Astrocyte (in vitro differentiated cells and primary cell): ENCODE measurements around the gene ATP2B2. TPM values are rescaled to one million over a fixed set of nuclear protein-coding genes. Genes with fewer than 3 reads are reported as not detected.

Experiments
- DNase-seq: peaks from one replicate; pipeline ENCODE4 v3.0.0-alpha.2; 2010; ENCODE audit warnings: low read depth
- FAIRE-seq: peaks from 2 replicates; lab custom pipeline; 2011; peaks lifted over from hg19 to GRCh38; lab: Jason Lieb, UNC
- H2AFZ ChIP-seq: 2 replicates; pipeline ENCODE4 v1.6.0; 2012; ENCODE audit warnings: low read depth, low read length, inconsistent platforms
- H3K27ac ChIP-seq: 2 replicates; pipeline ENCODE4 v1.5.1; 2011; ENCODE audit warnings: low read depth, low read length, inconsistent platforms
- H3K27me3 ChIP-seq: 2 replicates; pipeline ENCODE4 v1.6.0; 2011; ENCODE audit warnings: low read length, inconsistent platforms; ENCODE audit not compliant: insufficient read depth
- H3K36me3 ChIP-seq: 2 replicates; pipeline ENCODE4 v1.5.1; 2011; ENCODE audit warnings: low read length, inconsistent platforms; ENCODE audit not compliant: insufficient read depth
- H3K4me1 ChIP-seq: 2 replicates; pipeline ENCODE4 v1.5.1; 2011; ENCODE audit warnings: low read length, inconsistent platforms; ENCODE audit not compliant: insufficient read depth
- H3K4me2 ChIP-seq: 2 replicates; pipeline ENCODE4 v1.6.0; 2012; ENCODE audit warnings: low read length, inconsistent platforms
- H3K4me3 ChIP-seq: 2 replicates; pipeline ENCODE4 v1.5.1; 2011; ENCODE audit warnings: low read depth, mild to moderate bottlenecking, low read length, inconsistent platforms; ENCODE audit not compliant: insufficient read depth
- H3K79me2 ChIP-seq: 2 replicates; pipeline ENCODE4 v1.6.0; 2012; ENCODE audit warnings: mild to moderate bottlenecking, low read length, inconsistent platforms; ENCODE audit not compliant: insufficient read depth
- H3K9ac ChIP-seq: 2 replicates; pipeline ENCODE4 v1.6.0; 2012; ENCODE audit warnings: mild to moderate bottlenecking, low read length, inconsistent platforms
- H3K9me3 ChIP-seq: 2 replicates; pipeline ENCODE4 v1.5.1; 2012; ENCODE audit warnings: low read depth, mild to moderate bottlenecking, low read length, inconsistent platforms; ENCODE audit not compliant: insufficient read depth
- H4K20me1 ChIP-seq: 2 replicates; pipeline ENCODE4 v1.6.0; 2012; ENCODE audit warnings: low read length, inconsistent platforms; ENCODE audit not compliant: insufficient read depth
- H3K27ac Mint-ChIP-seq: one replicate; pipeline ENCODE4 v1.8.0; 2021; ENCODE audit warnings: mild to moderate bottlenecking, mixed read lengths; ENCODE audit not compliant: unreplicated experiment
- H3K27me3 Mint-ChIP-seq: one replicate; pipeline ENCODE4 v1.8.0; 2021; ENCODE audit warnings: low read depth, mixed read lengths; ENCODE audit not compliant: unreplicated experiment
- H3K36me3 Mint-ChIP-seq: one replicate; pipeline ENCODE4 v1.8.0; 2021; ENCODE audit warnings: low read depth, mixed read lengths; ENCODE audit not compliant: unreplicated experiment
- H3K4me1 Mint-ChIP-seq: one replicate; pipeline ENCODE4 v1.8.0; 2021; ENCODE audit warnings: low read depth, mixed read lengths; ENCODE audit not compliant: unreplicated experiment
- H3K4me3 Mint-ChIP-seq: one replicate; pipeline ENCODE4 v1.8.0; 2021; ENCODE audit warnings: mild to moderate bottlenecking, moderate library complexity, mixed read lengths; ENCODE audit not compliant: unreplicated experiment
- H3K9me3 Mint-ChIP-seq: one replicate; pipeline ENCODE4 v1.8.0; 2021; ENCODE audit warnings: mild to moderate bottlenecking, mixed read lengths; ENCODE audit not compliant: unreplicated experiment
- EZH2 ChIP-seq: IDR thresholded peaks from 2 replicates; pipeline ENCODE4 v1.6.1; 2012; ENCODE audit warnings: mild to moderate bottlenecking, low read length, inconsistent platforms; ENCODE audit not compliant: insufficient read depth
- total RNA-seq: library from RNA; stranded (reverse); gene quantifications from 2 replicates; pipeline ENCODE4 v1.2.1, GENCODE V29; 2021
- TF ChIP-seq, protein P1 (sequence below): IDR thresholded peaks from 2 replicates; pipeline ENCODE4 v1.5.1; 2011; ENCODE audit warnings: low read depth, mild to moderate bottlenecking, inconsistent platforms, low read length, moderate library complexity; ENCODE audit not compliant: insufficient read depth

The ATP2B2 gene
- total RNA-seq, 1 donor from 2014 or later = 0.05 TPM

DNA sequence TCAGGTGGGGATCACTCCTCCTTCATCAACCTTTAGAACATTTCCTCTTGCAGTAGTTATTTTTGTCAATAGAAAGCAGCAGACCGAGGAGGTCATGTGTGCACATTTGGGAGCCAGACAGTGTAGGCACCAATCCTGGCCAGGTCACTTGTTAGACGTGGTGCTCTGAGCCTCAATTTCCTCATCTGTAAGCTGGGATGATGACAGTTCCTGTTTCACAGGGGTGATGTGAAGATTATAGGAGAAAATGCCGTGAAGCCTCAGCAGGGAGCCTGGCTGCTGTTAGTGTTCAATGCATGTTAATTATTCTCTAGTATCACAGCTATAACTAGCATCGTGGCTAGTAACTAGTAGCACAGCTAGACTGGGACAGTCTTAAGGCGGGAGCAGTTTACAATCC is 64.7 kb downstream of the ATP2B2 start:
- Histone ChIP-seq H3K4me1 (peaks cover 54% of the 10 kb centered on the region), H3K4me2 (no peak overlapping the region), H3K27me3 (no peaks in the 10 kb centered on the region), H3K79me2 (no peaks in the 10 kb centered on the region), H3K36me3 (no peaks in the 10 kb centered on the region), H4K20me1 (no peaks in the 10 kb centered on the region), H3K9me3 (no peaks in the 10 kb centered on the region), H3K4me3 (no peak overlapping the region), H3K27ac (no peak overlapping the region), H2AFZ (no peak overlapping the region), H3K9ac (no peak overlapping the region)
- no peak for TF ChIP-seq EZH2
- TF ChIP-seq, protein P1, sequence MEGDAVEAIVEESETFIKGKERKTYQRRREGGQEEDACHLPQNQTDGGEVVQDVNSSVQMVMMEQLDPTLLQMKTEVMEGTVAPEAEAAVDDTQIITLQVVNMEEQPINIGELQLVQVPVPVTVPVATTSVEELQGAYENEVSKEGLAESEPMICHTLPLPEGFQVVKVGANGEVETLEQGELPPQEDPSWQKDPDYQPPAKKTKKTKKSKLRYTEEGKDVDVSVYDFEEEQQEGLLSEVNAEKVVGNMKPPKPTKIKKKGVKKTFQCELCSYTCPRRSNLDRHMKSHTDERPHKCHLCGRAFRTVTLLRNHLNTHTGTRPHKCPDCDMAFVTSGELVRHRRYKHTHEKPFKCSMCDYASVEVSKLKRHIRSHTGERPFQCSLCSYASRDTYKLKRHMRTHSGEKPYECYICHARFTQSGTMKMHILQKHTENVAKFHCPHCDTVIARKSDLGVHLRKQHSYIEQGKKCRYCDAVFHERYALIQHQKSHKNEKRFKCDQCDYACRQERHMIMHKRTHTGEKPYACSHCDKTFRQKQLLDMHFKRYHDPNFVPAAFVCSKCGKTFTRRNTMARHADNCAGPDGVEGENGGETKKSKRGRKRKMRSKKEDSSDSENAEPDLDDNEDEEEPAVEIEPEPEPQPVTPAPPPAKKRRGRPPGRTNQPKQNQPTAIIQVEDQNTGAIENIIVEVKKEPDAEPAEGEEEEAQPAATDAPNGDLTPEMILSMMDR = no peak
- Mint-ChIP-seq H3K27me3 (peaks cover 21% of the 10 kb centered on the region), H3K9me3 (peaks cover 2% of the 10 kb centered on the region), H3K4me3 (no peak overlapping the region), H3K27ac (peak overlapping the region; percentile 43), H3K36me3 (peaks cover 6% of the 10 kb centered on the region), H3K4me1 (peaks cover 38% of the 10 kb centered on the region)
- FAIRE-seq = no peak
- no peak for DNase-seq

DNA sequence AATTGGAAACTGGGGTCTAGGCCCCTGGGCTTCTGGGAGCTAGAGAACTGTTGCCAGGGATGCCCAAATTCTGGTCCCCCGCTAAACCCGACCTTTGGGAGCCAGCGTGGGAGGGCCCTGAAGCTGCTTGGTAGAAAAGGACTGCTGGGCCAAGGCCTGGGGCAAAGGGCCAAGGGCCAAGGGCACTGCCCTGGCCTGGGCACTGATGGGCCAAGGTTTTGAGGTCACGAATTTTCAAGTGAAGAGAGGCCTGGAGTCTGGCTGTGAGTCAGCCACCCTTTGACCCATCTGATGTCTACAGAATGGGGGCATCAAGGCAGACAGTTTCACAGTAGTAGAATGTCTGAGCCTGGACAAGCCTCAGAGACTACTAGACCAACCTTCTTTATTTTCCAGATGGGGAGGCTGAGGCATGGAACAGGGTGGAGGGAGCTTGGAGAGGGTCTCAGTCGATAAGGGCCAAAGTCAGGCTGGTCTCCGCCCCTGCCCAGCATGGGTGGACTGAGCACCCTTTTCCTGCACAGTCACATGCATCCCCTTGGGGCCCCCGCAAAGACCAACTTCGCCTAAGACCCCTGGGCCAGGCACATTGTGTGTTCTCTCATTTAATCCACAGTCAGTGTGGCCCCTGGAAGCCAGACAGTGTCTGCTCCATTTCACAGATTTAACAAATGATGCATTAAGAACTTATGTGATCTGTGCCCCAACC is 66.3 kb downstream of the ATP2B2 start:
- DNase-seq = no peak
- H3K36me3 ChIP-seq = no peaks in the 10 kb centered on the region
- Mint-ChIP-seq H3K27me3 (peaks cover 16% of the 10 kb centered on the region), H3K27ac (no peak overlapping the region), H3K4me1 (peaks cover 27% of the 10 kb centered on the region), H3K9me3 (peaks cover 2% of the 10 kb centered on the region), H3K36me3 (peaks cover 6% of the 10 kb centered on the region), H3K4me3 (no peak overlapping the region)
- peak overlapping the region; percentile 76 for H3K9ac ChIP-seq
- no peak overlapping the region for H3K4me3 ChIP-seq
- peak overlapping the region; percentile 91 for H3K27ac ChIP-seq
- no peaks in the 10 kb centered on the region for H3K9me3 ChIP-seq
- H3K4me1 ChIP-seq = peaks cover 43% of the 10 kb centered on the region
- no peaks in the 10 kb centered on the region for H3K27me3 ChIP-seq
- no peak for TF ChIP-seq EZH2
- TF ChIP-seq, protein P1 = no peak
- H3K4me2 ChIP-seq = peak overlapping the region; percentile 79
- no peak for FAIRE-seq
- H3K79me2 ChIP-seq = no peaks in the 10 kb centered on the region
- no peaks in the 10 kb centered on the region for H4K20me1 ChIP-seq
- H2AFZ ChIP-seq = no peak overlapping the region
